ENCODE measurements around the gene SEC23IP.

GRCh38 chr10:119976421-119976820 lies 83.9 kb downstream of the SEC23IP start:
- no peak for TF ChIP-seq POLR2A (IDR thresholded peaks at IDR 0.05; ENCODE audit: low read length)
- no peak for TF ChIP-seq GATA1 (IDR thresholded peaks at IDR 0.05; ENCODE audit: low read depth, low read length)
